ENCODE data around the gene CYP3A4.

CYP3A4 gene

GRCh38 chr7:99784007-99784406 is at the start of gene CYP3A4:
CYP3A4 (minus strand) TSS chr7:99784184; CDS start chr7:99784081, 103 bp downstream.
- no peak within 1 kb of the TSS for H3K9ac ChIP-seq (ENCODE audit: low read depth, low read length)
- no peaks in the 10 kb centered on the region for H3K4me1 ChIP-seq (ENCODE audit: control insufficient read depth, insufficient read depth, low read length)
- no peaks in the 10 kb centered on the region for H3K36me3 ChIP-seq (ENCODE audit: control insufficient read depth, insufficient read depth, low read length)
- no peak within 1 kb of the TSS for H3K4me3 ChIP-seq (ENCODE audit: low read depth, low read length)
- no peak within 1 kb of the TSS for H3K27ac ChIP-seq (ENCODE audit: low read depth, low read length)
- no peaks in the 10 kb centered on the region for H3K27me3 ChIP-seq (ENCODE audit: control insufficient read depth, insufficient read depth, low read length)
- no peaks in the 10 kb centered on the region for H3K9me3 ChIP-seq (ENCODE audit: control insufficient read depth, insufficient read depth, low read length)

- Histone ChIP-seq H3K27me3 (ENCODE audit: control insufficient read depth, insufficient read depth, low read length) (no peaks in the 10 kb centered on the region), H3K27ac (ENCODE audit: low read depth, low read length) (no peak overlapping the region), H3K4me1 (ENCODE audit: control insufficient read depth, insufficient read depth, low read length) (peaks cover 6% of the 10 kb centered on the region; the same call in 1 of the 2 replicates), H3K36me3 (ENCODE audit: control insufficient read depth, insufficient read depth, low read length) (no peaks in the 10 kb centered on the region), H3K4me3 (ENCODE audit: low read depth, low read length) (no peak overlapping the region), H3K9ac (ENCODE audit: low read depth, low read length) (no peak overlapping the region), H3K9me3 (ENCODE audit: control insufficient read depth, insufficient read depth, low read length) (no peaks in the 10 kb centered on the region)
These were observed 49.4 kb upstream of the CYP3A4 start for GRCh38 chr7:99833289-99833877.

- Histone ChIP-seq H3K4me1 (ENCODE audit: control insufficient read depth, insufficient read depth, low read length) (no peaks in the 10 kb centered on the region), H3K36me3 (ENCODE audit: control insufficient read depth, insufficient read depth, low read length) (no peaks in the 10 kb centered on the region), H3K4me3 (ENCODE audit: low read depth, low read length) (no peak overlapping the region), H3K27ac (ENCODE audit: low read depth, low read length) (no peak overlapping the region), H3K9ac (ENCODE audit: low read depth, low read length) (no peak overlapping the region), H3K27me3 (ENCODE audit: control insufficient read depth, insufficient read depth, low read length) (no peaks in the 10 kb centered on the region), H3K9me3 (ENCODE audit: control insufficient read depth, insufficient read depth, low read length) (no peaks in the 10 kb centered on the region)
These were observed 47.6 kb upstream of the CYP3A4 start for GRCh38 chr7:99831595-99831994.

GRCh38 chr7:99829524-99830160 is 45.7 kb upstream of the CYP3A4 start:
- Histone ChIP-seq H3K4me3 (ENCODE audit: low read depth, low read length) (no peak overlapping the region), H3K9ac (ENCODE audit: low read depth, low read length) (no peak overlapping the region), H3K4me1 (ENCODE audit: control insufficient read depth, insufficient read depth, low read length) (no peaks in the 10 kb centered on the region), H3K9me3 (ENCODE audit: control insufficient read depth, insufficient read depth, low read length) (no peaks in the 10 kb centered on the region), H3K27me3 (ENCODE audit: control insufficient read depth, insufficient read depth, low read length) (no peaks in the 10 kb centered on the region), H3K36me3 (ENCODE audit: control insufficient read depth, insufficient read depth, low read length) (no peaks in the 10 kb centered on the region), H3K27ac (ENCODE audit: low read depth, low read length) (peak overlapping the region; percentile 58)

GRCh38 chr7:99828811-99829210 is 44.8 kb upstream of the CYP3A4 start:
- Histone ChIP-seq H3K36me3 (ENCODE audit: control insufficient read depth, insufficient read depth, low read length) (no peaks in the 10 kb centered on the region), H3K27me3 (ENCODE audit: control insufficient read depth, insufficient read depth, low read length) (no peaks in the 10 kb centered on the region), H3K9ac (ENCODE audit: low read depth, low read length) (no peak overlapping the region), H3K9me3 (ENCODE audit: control insufficient read depth, insufficient read depth, low read length) (no peaks in the 10 kb centered on the region), H3K27ac (ENCODE audit: low read depth, low read length) (peak overlapping the region; percentile 58), H3K4me3 (ENCODE audit: low read depth, low read length) (no peak overlapping the region), H3K4me1 (ENCODE audit: control insufficient read depth, insufficient read depth, low read length) (no peaks in the 10 kb centered on the region)

- H3K9me3 ChIP-seq (ENCODE audit: control insufficient read depth, insufficient read depth, low read length) = no peaks in the 10 kb centered on the region
- no peak overlapping the region for H3K9ac ChIP-seq (ENCODE audit: low read depth, low read length)
- H3K4me3 ChIP-seq (ENCODE audit: low read depth, low read length) = no peak overlapping the region
- no peaks in the 10 kb centered on the region for H3K36me3 ChIP-seq (ENCODE audit: control insufficient read depth, insufficient read depth, low read length)
- no peak overlapping the region for H3K27ac ChIP-seq (ENCODE audit: low read depth, low read length)
- no peaks in the 10 kb centered on the region for H3K27me3 ChIP-seq (ENCODE audit: control insufficient read depth, insufficient read depth, low read length)
- H3K4me1 ChIP-seq (ENCODE audit: control insufficient read depth, insufficient read depth, low read length) = no peaks in the 10 kb centered on the region
These were observed 43.2 kb upstream of the CYP3A4 start for GRCh38 chr7:99827040-99827778.

GRCh38 chr7:99825873-99826272 is 41.9 kb upstream of the CYP3A4 start:
- Histone ChIP-seq H3K9ac (ENCODE audit: low read depth, low read length) (no peak overlapping the region), H3K27me3 (ENCODE audit: control insufficient read depth, insufficient read depth, low read length) (no peaks in the 10 kb centered on the region), H3K9me3 (ENCODE audit: control insufficient read depth, insufficient read depth, low read length) (no peaks in the 10 kb centered on the region), H3K36me3 (ENCODE audit: control insufficient read depth, insufficient read depth, low read length) (no peaks in the 10 kb centered on the region), H3K4me1 (ENCODE audit: control insufficient read depth, insufficient read depth, low read length) (no peaks in the 10 kb centered on the region), H3K27ac (ENCODE audit: low read depth, low read length) (no peak overlapping the region), H3K4me3 (ENCODE audit: low read depth, low read length) (no peak overlapping the region)

GRCh38 chr7:99825452-99825851 is 41.5 kb upstream of the CYP3A4 start:
- Histone ChIP-seq H3K27ac (ENCODE audit: low read depth, low read length) (no peak overlapping the region), H3K36me3 (ENCODE audit: control insufficient read depth, insufficient read depth, low read length) (no peaks in the 10 kb centered on the region), H3K4me3 (ENCODE audit: low read depth, low read length) (no peak overlapping the region), H3K9me3 (ENCODE audit: control insufficient read depth, insufficient read depth, low read length) (no peaks in the 10 kb centered on the region), H3K9ac (ENCODE audit: low read depth, low read length) (no peak overlapping the region), H3K27me3 (ENCODE audit: control insufficient read depth, insufficient read depth, low read length) (no peaks in the 10 kb centered on the region), H3K4me1 (ENCODE audit: control insufficient read depth, insufficient read depth, low read length) (no peaks in the 10 kb centered on the region)

GRCh38 chr7:99824091-99824490 is 40.1 kb upstream of the CYP3A4 start:
- no peaks in the 10 kb centered on the region for H3K9me3 ChIP-seq (ENCODE audit: control insufficient read depth, insufficient read depth, low read length)
- no peaks in the 10 kb centered on the region for H3K4me1 ChIP-seq (ENCODE audit: control insufficient read depth, insufficient read depth, low read length)
- H3K4me3 ChIP-seq (ENCODE audit: low read depth, low read length) = no peak overlapping the region
- no peaks in the 10 kb centered on the region for H3K36me3 ChIP-seq (ENCODE audit: control insufficient read depth, insufficient read depth, low read length)
- no peaks in the 10 kb centered on the region for H3K27me3 ChIP-seq (ENCODE audit: control insufficient read depth, insufficient read depth, low read length)
- no peak overlapping the region for H3K27ac ChIP-seq (ENCODE audit: low read depth, low read length)
- no peak overlapping the region for H3K9ac ChIP-seq (ENCODE audit: low read depth, low read length)

- Histone ChIP-seq H3K4me3 (ENCODE audit: low read depth, low read length) (no peak overlapping the region), H3K4me1 (ENCODE audit: control insufficient read depth, insufficient read depth, low read length) (no peaks in the 10 kb centered on the region), H3K9me3 (ENCODE audit: control insufficient read depth, insufficient read depth, low read length) (no peaks in the 10 kb centered on the region), H3K27ac (ENCODE audit: low read depth, low read length) (no peak overlapping the region), H3K27me3 (ENCODE audit: control insufficient read depth, insufficient read depth, low read length) (no peaks in the 10 kb centered on the region), H3K9ac (ENCODE audit: low read depth, low read length) (no peak overlapping the region), H3K36me3 (ENCODE audit: control insufficient read depth, insufficient read depth, low read length) (no peaks in the 10 kb centered on the region)
These were observed 39.0 kb upstream of the CYP3A4 start for GRCh38 chr7:99822731-99823718.
